ELF-1 (cell line): ENCODE data around the gene PSMD12.

Experiments used
- DNase-seq: peaks from one replicate; pipeline ENCODE4 v3.0.0-alpha.2; 2016; ENCODE audit warnings: low read depth, low spot score

The PSMD12 gene

GRCh38 chr17:67386965-67387551, 20.7 kb upstream of the PSMD12 start:
- peak; percentile 81 for DNase-seq

GRCh38 chr17:67385122-67385988, 19.0 kb upstream of the PSMD12 start:
- DNase-seq = no peak

GRCh38 chr17:67381929-67382257, 15.5 kb upstream of the PSMD12 start:
- no peak for DNase-seq

GRCh38 chr17:67379251-67379630, 12.9 kb upstream of the PSMD12 start:
- DNase-seq = no peak

DNA sequence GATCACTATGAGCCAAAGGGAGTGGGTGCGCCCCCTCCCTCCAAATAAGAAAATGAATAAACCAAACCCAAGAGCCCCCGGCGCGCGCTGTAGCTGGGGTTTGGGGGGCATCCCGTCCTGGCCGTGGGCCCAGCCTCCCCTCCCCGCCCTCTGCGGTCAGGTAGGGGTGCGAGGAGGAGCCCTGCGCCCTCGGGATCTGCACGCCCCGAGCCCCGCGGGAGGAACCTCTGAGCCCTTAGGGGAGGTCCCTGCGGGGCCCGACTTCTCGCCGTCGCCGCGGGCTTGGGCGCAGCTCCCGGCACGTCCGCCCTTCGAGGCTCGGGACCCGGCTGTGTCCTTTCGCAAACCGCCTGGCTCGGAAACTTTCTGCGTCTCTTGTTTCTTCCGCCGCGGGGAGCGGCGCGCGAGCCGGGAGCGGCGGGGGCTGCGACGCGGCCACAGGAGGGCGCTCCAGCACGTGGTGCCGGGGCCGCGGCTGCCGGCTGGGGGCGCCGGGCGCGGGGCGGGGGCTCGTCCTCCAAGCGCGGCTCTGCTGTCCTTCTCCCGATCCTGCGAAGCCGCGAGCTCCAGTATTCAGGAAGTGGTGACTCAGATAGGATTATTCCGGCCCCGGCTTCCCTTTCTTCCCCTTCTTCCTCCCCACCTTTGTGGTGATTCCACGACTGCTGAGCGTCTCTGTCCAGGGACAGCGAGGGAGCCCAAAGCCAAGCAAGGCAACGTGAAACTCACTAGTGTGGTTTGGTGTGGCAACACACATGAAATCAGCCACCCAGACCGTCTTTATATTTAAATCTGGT, 12.3 kb upstream of the PSMD12 start:
- peak; percentile 92 for DNase-seq

- peak; percentile 71 for DNase-seq
These were observed 11.4 kb upstream of the PSMD12 start for GRCh38 chr17:67377488-67378453.

DNA sequence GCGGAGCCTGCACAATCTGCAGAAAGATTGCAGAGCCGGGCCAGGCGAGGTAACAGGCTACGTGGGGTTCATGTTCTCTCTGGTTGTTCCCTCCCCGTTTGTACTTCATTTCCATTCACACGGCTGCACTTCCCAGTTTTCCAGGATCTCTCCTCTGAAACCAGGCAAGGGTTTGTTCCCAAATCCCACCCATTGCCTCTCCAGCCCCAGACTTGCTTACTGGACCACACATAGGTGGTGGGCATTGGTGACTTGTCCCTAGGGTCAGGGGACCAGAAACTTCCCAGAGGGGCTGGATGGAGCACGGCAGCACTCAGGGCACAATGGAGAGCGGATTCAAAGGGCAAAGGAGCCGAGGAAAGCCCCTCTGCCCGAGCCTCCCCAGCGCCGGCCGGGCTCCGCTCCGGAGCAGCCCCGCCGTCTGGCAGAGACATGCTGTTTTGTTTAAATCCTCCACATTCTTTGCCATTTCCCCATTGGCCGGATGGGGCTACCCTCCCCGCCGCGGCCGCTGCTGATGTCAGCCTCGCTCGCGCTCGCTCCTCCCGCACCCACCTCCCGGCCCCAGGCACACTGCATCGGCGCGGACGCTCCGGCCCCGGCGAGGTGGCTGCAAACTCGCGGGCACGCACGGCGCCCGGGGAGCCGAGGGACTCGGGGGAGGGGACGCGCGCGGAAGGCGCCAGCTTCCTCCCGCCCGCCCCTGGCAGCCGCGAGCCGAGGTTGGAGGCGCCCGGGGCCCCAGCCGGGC, 10.5 kb upstream of the PSMD12 start, which contains the start of gene PITPNC1:
TSS of gene PITPNC1 (plus strand) at position 545 of the 751 bp plus-strand sequence.
- DNase-seq = peak; percentile 94

DNA sequence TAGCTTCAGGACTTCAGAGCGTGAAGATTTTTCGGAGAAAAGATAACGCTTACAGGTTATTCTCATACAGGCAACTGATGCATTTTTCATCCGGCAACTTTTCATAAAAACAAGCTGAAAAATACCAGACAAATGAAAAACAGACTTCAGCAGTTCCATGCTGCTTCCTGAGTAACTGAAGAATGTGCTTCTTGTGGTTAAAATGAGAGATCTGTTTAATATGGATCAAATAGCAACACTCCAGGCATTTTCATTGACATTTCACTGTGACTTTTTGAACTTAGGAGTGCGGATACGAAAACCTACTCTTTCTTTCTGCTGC, 10.0 kb upstream of the PSMD12 start:
- no peak for DNase-seq

GRCh38 chr17:67375716-67376115, 9.3 kb upstream of the PSMD12 start:
- no peak for DNase-seq

- no peak for DNase-seq
These were observed 8.7 kb upstream of the PSMD12 start for GRCh38 chr17:67375054-67375427.

DNA sequence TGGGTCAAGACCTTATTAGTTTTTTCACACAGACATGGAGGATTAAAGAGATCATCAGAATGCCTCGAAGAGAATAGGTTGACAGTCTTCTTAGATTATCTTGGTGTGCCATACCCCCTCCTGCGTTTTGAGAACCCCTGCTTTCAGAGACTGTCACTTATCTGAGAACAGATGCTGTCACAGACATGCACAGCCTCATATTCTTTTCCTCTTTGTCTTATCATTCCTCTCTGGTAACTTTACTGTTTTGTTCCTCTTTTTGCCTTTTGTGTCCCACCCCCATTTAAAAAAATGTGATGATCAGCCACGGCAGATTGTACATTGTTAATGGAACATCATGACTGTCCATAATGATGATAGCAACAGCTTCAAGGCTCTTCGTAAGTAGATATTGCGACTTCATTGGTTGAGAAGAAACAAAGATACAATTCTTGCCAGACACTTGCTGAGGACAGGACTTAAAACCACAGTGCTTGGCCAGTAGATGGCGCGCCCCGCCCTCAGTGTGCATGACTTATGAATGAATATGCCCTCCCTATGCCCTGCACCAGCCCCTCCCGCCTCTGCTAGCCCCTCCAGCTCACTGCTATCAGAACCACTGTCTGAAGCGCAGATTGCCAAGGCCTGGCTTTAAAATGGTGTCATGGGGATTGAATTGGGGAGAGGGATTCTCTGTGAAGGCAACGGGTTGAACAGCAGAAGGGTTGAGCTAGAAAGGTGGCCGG, 8.1 kb upstream of the PSMD12 start:
- DNase-seq = peak; percentile 82

- no peak for DNase-seq
These were observed 6.4 kb upstream of the PSMD12 start for GRCh38 chr17:67372751-67373150.

GRCh38 chr17:67369676-67370075, 3.3 kb upstream of the PSMD12 start:
- no peak for DNase-seq

DNA sequence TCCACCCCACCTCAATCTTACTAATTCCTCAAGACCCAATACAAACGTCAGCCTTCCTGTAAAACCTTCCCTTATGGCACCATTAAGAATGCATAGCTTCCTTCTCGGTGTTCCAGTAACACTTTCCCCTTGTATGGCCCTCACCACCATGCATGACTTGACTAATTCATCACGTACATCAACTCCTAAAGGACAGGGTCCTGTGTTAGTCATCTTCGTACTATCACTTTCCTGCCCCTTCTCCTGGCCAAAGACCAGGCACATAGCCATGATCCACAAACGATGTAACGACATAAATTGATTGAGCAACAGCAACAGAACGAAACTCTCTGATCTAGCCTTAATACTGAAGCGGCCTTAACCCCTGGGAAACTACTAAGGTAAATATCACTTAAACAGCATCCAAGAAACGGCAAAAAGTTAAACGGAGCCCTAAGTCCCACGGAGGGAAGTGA, 612 bp downstream of the PSMD12 start:
- no peak for DNase-seq

DNA sequence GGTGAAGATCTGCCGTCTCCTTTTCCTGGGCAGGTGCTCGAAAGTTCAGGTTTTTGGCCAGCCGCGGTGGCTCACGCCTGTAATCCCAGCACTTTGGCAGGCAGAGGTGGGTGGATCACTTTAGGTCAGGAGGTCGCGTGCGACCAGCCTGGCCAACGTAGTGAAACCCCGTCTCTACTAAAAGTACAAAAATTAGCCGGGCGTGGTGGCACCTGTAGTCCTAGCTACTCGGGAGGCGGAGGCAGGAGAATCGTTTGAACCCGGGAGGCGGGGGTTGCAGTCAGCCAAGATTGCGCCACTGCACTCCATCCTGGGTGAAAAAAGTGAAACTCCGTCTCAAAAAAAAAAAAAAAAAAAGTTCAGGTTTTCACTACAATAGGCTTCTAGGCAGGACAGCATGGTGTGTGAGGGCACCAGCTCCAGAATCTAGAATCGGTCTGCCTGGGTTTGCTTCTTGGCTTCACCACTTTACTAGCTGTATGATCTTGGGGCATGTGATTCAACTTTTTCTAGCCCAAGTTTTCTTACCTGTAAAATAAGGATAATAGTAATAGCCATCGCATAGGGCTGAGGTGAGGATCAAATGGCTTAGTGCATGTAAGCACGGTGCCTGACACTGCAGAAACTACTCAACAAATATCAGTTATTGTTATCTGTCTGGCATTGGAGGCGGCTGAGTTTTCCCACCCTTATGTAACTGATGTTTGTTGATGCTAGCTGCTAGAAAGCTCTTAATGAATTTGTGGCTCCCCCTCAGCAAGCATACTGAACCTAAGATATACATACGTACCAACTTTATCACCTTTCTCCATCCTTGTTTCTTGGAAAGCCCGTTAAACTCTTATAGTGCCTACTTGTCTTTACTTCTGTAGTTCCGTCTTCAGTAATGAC, 1.3 kb downstream of the PSMD12 start:
- no peak for DNase-seq

DNA sequence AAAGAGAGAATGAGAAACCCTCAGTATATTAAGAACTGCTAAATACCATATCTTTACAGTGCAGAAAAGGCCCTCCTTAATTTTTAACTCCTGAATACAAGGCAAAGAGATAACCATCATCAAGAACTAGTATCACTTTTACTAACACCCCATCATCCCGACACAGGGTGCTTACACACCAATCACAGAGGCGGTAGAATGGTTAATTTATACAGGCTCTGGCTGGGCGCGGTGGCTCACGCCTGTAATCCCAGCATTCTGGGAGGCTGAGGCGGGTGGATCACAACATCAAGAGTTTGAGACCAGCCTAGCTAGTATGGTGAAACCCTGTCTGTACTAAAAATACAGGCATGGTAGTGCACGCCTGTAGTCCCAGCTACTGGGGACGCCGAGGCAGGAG, 4.2 kb downstream of the PSMD12 start:
- no peak for DNase-seq

DNA sequence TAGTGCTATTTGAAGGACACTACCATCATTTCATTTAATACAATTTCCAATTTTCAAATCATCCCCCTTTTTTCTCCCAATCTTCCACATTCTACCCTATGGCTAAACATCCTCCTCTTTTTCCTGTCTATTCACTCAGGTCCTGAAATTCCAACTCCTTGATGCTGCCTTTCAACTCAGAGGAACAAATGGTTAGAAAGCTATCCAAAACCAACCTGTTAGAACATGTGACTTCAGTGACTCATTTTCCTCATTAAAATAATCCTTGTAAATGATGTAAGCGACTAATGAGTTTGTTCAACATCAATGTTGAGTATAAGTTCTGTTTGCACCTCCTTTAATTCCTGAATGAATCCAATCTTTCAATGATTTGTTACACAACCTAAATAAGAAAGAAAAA, 5.5 kb downstream of the PSMD12 start:
- DNase-seq = no peak

GRCh38 chr17:67359960-67360791, 6.2 kb downstream of the PSMD12 start:
- no peak for DNase-seq
